Measurements from ENCODE around the gene CCDC15.
A peak's percentile ranks its signal among the peaks of the same experiment; 100 is the strongest.

CCDC15 gene, protein sequence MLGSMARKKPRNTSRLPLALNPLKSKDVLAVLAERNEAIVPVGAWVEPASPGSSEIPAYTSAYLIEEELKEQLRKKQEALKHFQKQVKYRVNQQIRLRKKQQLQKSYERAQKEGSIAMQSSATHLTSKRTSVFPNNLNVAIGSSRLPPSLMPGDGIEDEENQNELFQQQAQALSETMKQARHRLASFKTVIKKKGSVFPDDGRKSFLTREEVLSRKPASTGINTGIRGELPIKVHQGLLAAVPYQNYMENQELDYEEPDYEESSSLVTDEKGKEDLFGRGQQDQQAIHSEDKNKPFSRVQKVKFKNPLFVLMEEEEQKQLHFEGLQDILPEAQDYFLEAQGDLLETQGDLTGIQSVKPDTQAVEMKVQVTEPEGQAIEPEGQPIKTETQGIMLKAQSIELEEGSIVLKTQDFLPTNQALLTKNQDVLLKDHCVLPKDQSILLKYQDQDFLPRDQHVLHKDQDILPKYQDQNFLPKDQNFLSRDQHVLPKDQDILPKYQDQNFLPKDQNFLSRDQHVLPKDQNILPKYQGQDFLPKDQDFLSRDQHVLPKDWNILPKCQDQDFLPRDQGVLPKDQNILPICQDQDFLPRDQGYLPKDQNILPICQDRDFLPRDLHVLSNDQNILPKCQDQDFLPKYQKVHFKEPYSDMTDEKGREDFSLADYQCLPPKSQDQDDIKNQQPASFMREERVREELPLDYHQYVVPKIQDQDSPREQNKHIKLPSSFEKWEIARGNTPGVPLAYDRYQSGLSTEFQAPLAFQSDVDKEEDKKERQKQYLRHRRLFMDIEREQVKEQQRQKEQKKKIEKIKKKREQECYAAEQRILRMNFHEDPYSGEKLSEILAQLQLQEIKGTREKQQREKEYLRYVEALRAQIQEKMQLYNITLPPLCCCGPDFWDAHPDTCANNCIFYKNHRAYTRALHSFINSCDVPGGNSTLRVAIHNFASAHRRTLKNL

DNA sequence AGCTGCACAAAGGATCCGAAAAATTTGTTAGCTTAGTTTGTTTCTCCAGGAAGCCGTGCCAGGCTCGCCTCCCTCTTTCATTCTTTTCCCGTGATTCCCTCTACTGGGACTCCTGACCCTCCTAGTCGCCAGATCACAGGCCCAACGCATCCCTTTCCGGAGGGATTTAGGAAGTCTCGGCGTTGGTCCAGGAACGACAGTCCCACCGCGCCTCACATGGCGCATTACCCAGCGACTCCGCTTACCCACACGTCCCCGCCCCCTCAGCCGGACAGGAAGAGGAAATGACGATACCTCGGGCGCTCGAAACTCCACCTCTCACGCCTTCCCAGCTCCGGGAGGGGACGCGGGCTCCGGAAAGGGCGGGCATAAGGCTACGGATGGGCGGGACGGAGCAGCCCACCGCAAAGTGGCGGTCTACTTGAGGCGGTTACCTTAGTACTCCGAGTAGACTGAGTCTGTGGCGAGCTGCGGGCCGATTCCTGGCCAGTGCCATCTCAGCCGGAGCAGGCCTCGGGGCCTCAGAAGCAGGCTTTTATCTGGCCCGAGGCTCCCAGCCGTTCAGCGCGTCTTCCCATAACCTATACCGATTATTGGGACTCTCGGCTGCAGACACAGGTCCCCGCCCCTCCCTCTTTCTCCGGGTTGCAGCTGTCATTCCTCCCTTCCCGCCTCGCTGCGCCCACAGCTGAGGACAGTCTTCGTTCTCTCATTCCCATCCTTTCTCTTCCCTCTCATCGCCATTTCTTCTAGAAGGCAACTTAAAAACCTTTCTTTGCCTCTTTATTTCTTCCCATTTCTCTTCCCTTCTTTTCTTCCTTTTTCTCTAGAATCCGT is at the start of gene CCDC15:
Gene CCDC15 (plus strand): TSS at position 450 of the 837 bp plus-strand sequence. CDS start 531 bp downstream, outside the sequence.
- peak within 1 kb of the TSS; percentile 69 for H3K27ac ChIP-seq
- DNase-seq (ENCODE audit: low read depth, low spot score) = peak; percentile 76

DNA sequence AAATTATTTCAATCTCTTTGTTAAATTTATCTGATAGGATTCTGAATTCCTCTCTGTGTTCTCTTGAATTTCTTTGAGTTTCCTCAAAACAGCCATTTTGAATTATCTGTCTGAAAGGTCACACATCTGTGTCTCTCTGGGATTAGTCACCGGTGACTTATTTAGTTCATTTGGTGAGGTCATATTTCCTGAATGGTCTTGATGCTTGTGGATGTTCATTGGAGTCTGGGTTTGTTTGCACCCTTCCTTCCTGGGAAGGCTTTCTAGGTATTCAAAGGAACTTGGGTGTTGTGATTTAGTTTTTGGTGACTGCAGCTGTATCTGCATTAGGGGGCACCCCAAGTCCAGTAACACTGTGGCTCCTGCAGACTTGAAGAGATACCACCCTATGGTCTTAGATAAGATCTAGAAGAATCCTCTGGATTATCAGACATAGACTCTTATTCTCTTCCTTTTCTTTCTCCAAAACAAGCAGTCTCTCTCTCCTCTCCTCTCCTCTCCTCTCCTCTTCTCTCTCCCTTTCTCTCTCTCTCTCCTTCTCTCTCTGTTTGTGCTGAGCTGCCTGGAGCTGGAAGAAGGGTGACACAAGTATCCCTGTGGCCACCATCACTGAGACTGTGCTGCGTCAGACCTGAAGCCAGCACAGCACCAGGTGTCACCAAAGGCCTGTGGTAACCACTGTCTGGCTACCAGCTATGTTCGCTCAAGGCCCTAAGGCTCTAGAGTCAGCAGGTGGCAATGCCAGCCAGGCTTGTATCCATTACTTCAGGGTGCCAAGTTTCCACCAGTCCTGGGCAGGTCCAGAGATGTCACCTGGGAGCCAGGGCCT is 38.2 kb upstream of the CCDC15 start:
- H3K27ac ChIP-seq = no peak overlapping the region
- DNase-seq (ENCODE audit: low read depth, low spot score) = no peak

DNA sequence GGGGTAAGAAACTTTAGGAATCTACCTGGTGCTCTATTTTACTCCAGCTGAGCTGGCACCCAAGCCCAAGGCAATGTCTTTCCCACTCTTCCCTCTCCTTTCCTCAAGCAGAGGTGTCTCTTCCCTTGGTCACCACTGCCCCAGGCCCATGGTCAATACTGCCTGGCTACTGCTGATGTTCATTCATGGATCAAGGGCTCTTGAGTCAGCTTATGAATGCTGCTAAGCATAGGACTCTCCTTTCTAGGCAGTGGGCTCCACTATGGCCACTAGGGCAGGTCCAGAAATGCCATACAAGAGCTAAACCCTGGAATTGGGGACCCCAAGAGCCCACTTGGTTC is 37.7 kb upstream of the CCDC15 start:
- no peak overlapping the region for H3K27ac ChIP-seq
- no peak for DNase-seq (ENCODE audit: low read depth, low spot score)

DNA sequence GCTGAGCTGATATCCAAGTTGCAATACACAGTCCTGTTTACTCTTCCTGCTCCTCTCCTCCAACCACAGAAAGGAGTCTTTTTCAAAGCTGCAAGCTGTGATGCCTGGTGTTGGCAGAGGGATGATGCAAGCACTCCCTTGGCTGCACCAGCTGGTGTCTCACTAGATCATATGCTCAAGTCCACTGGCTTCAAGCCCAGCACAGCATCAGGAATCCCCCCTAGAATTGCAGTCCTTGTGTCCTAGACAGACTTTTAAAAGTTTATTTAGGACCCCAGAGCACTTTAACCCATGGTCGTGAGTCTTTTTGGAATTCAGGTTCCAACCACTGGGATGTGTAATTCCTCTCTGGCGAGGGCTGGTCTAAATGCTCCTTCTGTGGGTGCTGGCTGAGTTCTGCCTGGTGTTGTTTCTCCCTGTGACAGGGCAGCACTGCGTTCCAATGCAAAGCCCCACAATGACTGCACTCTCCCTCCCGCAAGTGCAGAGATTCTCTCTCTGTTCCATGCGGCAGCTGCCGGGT is 36.8 kb upstream of the CCDC15 start:
- no peak for DNase-seq (ENCODE audit: low read depth, low spot score)
- H3K27ac ChIP-seq = no peak overlapping the region

DNA sequence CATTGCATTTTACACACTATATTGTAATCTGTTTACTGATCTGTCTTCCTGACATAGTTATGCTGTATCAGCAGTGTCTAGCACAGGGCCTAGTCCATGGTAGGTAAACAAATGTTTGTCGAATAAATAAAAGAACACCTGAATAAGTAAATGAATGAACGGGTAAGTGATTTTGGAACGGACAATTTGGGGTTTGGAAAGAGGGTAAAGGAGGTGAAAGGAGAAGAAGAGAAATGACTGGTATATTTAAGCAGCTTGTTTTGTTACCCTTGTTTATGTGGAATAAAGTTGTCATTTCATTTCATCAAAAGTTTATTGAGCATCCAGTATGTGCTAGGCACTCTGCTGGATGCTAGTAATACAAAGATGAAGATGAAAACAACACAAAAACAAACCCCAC is 35.1 kb upstream of the CCDC15 start, which contains the start of gene HEPN1:
Gene HEPN1 (plus strand): TSS at position 301 of the 400 bp plus-strand sequence.
- H3K27ac ChIP-seq = no peak within 1 kb of the TSS
- no peak for DNase-seq (ENCODE audit: low read depth, low spot score)

DNA sequence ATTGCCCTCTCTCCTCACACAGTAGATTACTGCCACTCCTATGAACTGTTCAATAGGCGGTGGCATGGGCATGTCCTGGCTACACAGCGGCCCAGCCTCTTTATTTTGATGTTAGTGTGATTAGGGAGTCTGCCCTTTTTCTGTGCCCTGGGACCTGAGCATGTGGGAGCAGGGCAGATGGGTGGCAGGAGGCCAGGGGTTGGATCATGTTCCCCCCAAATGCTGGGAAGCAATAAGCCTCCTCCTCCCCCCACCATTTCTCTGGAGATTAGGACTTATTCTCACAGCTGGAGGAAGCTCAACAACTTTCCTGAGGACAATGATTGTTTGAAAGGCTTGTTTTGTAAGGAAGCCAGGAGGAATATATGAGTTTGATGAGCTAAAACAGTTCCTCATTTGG is 34.1 kb upstream of the CCDC15 start:
- no peak overlapping the region for H3K27ac ChIP-seq
- no peak for DNase-seq (ENCODE audit: low read depth, low spot score)

DNA sequence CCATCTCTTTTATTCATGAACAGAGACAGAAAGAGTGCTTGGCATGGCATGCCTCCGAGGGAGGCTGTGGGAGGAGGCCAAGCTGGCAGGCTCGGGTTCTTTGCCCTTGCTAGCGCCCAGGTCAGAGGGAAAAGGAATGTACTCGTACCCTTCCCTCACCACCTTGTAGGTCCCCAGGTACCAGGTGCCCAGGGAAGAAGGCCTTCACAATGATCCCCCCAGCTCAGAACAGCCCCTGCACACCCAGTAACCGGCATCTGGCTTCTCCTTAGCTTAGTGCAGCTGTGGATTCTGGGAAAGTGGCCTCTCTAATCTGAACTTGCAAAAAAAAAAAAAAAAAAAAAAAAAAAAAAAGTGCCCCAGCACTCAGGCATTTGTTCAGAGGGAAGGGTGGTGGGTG is 33.6 kb upstream of the CCDC15 start:
- DNase-seq (ENCODE audit: low read depth, low spot score) = no peak
- H3K27ac ChIP-seq = no peak overlapping the region

DNA sequence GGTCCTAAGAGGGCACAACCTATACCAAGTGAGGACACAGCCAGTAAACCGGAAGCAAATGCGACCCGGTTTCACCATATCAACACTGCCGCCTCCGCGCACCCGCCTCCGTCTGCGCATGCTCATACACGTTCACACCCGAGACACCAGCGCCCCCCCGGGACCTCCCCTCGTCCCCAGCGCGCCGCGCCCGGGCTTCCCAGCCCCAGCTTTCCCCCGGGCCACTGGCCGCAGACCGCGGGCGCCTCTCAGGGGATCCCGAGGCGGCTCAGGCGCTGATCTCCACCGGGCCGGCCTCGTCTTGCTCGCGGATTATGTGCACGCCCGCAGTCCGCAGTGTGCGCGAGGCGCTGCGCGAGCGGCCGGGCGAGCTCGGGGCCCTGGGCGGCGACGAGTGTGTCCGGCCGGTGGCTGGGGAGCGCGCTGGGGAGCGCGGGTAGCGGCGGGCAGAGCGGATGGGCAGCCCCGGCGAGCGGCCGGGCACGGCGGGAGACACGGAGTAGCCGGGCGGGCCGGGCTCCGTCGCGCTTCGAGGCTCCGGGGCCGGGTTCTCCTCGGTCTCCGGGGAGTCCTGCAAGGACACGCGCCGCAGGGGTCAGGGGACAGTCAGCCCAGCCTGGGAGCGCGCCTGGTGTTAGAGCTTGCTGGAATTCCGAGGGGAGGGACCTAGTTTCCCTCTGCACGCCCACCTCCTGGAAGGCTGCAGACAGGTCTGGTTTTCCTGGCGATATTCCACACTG is 33.0 kb upstream of the CCDC15 start:
- H3K27ac ChIP-seq = no peak overlapping the region
- DNase-seq (ENCODE audit: low read depth, low spot score) = no peak

DNA sequence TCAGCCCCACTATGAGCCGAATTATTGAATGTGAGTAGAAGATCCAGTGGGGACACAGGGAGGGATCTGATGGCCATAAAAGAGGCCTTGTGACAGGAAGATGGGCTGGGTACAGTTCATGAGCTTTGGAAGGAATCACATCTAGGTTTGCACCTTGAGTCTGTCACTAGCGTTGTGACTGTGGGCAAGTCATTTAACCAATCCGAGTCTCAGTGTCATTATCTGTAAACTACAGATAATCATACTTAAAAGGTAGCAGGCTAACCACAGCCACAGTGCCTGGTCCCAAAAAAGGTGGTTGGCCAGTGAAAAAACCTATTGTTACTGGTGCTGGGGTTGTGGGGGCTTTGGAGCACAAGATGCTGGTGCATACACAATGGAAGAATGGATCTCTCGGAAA is 31.2 kb upstream of the CCDC15 start:
- DNase-seq (ENCODE audit: low read depth, low spot score) = no peak
- H3K27ac ChIP-seq = no peak overlapping the region

DNA sequence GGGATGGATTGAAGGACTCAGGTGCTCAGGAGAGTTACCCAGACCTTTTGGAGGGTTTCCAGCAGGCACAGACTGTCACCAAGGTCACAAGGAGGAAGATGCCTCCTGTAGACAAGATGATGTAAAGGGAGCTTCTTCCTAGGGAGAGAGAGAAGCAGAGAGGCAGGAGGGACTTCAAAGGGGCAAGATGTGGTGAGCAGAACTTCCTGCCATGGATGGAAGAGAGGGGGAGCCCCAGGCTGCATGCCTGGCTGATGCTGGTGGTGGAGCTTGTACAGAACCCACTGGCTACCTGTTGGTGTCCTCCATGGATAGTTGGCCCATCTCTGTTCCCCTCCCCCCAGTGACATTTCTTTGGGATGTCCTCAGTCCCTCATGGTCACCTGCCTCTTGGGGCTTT is 30.7 kb upstream of the CCDC15 start:
- no peak for DNase-seq (ENCODE audit: low read depth, low spot score)
- H3K27ac ChIP-seq = no peak overlapping the region

DNA sequence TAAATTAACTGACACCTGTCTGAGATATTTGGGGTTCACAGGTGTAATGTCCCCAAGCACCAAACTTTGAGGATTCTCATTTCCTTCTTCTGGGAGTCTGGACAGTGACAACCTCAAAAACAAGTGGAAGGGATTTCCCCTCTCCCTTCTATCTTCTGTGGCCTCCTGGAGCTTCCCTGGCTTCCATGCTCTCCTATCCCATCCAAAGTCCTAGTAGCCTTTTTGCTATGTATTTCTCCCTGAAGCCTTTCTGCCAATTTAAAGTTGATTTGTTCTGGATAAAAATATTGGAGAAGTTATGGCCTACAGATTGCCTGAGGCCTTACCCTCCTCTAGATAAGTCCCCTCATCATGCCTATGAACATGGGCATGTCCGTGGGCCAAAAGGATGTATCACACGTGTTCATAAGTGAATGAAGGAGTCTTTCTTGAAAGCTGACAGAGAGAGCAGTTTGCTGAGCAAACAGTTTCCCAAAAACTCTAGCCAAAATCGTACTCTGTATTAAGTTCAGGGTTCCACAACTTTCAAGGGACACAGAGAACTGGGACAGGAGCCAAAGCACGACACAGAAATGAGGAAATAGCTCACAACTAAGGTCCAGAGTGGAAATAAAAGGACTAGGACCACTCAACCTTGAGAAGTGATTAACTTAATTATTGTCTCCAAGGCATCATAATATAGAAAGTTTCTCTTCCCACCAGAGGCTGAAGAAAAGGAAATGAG is 24.9 kb upstream of the CCDC15 start:
- no peak for DNase-seq (ENCODE audit: low read depth, low spot score)
- no peak overlapping the region for H3K27ac ChIP-seq

DNA sequence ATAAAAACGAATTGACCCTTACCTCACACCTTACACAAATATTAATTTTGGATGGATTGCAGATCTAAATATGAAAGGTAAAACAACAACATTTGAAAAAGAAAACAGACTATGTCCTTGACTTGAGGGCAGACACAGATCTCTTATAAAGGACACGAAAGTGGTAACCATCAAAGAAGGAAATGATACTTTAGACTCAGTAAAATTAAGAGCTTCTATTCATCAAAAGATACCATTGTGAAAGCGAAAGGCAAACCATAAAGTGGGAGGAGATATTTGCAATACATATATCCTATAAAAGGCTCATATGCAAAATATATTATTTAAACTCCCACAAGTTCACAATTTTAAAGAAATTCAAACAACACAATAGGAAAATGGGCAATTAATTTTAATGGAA is 23.2 kb upstream of the CCDC15 start:
- DNase-seq (ENCODE audit: low read depth, low spot score) = no peak
- H3K27ac ChIP-seq = no peak overlapping the region

DNA sequence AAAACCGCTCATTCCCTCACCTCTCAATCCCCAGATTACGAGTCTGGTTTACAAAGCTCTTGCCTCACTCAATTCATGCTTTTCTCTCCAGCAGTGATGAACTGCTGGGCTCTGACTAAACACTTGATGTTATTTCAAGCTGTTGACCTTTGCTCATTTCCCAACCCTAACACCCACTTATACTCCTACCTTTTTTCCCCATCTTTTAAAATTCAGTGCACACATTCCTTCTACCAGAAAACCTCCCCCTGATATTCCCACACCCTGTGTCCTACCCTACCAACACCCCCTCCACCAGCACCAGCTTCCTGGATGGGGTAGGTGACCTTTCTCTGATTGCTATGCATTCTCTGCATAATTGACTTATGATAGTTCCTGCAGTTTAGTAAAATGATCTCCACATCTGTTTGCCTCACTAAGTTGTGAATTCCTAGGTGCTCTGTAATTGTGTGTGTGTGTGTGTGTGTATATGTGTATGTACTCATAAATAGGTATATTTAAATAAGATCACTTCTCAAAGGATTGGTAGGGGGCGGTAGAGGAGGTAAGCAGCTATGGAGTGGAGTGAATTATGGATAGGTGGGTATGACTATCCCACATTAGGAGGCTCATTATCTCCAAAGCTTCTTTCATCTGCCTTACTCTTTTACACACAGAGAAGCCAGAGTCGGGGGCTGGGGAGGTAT is 19.0 kb upstream of the CCDC15 start:
- H3K27ac ChIP-seq = no peak overlapping the region
- DNase-seq (ENCODE audit: low read depth, low spot score) = no peak

DNA sequence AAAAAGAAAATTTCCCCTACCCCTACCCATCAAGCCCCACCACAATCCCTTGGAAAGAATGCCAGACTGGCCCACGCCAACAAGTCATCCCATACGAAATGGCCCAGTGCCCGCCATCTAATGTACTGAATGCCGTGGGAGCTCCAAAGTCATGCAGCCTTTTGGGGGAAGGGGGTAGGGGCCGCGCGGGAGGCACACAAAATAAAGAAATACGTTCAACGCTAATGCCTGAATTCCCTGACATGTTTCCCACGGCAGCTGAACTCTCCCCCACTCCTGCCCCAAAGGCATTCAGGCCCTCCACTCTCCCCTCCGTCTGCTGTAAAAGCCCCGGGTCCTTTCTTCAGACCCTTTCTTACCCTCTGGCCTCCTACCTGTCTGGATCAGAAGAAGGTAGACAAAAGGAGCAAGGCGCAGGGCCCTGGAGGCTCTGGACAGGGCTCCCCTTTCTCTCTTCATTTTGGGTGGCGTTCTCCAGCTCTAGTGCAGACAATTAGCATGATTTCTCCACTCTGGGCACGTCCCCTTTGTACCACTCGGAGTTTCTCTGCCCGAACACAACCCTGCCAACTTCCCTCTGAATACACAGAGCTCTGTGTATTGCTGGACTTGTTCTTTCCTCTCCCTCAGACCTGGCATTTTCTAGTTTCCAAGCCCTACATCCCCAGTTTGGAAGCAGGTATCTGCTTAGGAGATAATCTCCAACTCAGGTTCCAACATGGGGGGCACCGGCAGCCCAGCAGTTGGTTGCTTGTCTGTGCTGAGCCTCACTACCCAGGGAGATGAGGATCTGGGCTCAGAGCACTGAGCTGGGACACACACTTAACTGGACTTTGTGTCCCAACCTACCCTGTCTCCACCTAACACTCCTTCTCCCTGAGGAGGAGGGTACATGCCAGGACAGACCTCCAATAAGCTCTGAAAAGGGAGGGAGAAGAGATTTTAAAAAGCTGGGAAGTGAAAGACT is 18.2 kb upstream of the CCDC15 start, which contains the start of gene HEPACAM:
Gene HEPACAM (minus strand): TSS at position 500 of the 967 bp plus-strand sequence. CDS start 41 bp downstream, at position 459.
- H3K27ac ChIP-seq = no peak within 1 kb of the TSS

DNA sequence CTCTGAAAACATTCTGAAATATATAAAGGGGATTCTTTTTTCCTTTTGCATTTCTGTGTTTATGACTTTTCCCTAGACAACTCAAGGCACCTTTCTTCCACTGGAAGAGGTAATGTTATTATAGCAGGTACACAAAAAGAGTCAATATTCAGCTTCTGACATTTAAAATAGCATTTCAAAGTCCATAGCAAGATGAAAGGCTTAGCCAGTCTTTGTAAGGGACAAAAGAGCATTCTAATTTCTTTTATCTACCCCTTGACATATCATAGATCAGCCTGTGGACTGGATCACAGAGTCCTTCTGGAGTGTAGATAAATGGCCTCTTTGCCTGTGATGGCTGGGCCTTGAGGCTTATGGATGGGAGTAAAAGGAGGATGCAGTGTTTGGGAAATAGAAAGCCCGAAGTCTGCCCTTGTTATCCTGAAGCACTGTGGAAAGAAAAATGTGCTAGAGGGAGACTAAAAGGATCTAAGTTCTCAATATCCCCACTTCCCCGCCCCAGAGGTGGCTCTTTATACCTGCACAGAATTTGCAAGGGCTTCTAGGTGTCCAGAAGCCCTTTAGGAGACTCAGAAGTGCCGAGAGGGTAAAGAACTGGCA is 16.6 kb upstream of the CCDC15 start:
- H3K27ac ChIP-seq = no peak overlapping the region
- no peak for DNase-seq (ENCODE audit: low read depth, low spot score)

More for the DNA sequence above, 18.2 kb upstream of the CCDC15 start, which contains the start of gene HEPACAM:
- DNase-seq (ENCODE audit: low read depth, low spot score) = no peak
